HepG2 (cell line): Measurements from ENCODE around the gene SDHAF3.
"Not testable (repeated sequence)": the region's sequence is repeated elsewhere in the genome, so short reads cannot be mapped to it uniquely, and the experiment has no call there.

Experiments used
- CTCF ChIP-seq: sonication (generic); formaldehyde crosslinking; IDR thresholded peaks from 2 replicates; pipeline ENCODE4 v1.5.0; 2020; ENCODE audit warnings: mild to moderate bottlenecking, missing genetic modification reagents, moderate library complexity
- FOXK2 ChIP-seq: fragments of 450-650 bp; IDR thresholded peaks from 2 replicates; pipeline ENCODE4 v1.6.1; 2016
- HOXA7 ChIP-seq: sonication (generic); formaldehyde crosslinking; IDR thresholded peaks from 2 replicates; pipeline ENCODE4 v1.8.1; 2022; ENCODE audit warnings: mild to moderate bottlenecking, missing genetic modification reagents, moderate library complexity
- NFRKB ChIP-seq: fragments of 450-650 bp; IDR thresholded peaks from 2 replicates; pipeline ENCODE4 v1.6.1; 2017
- ONECUT2 ChIP-seq: sonication (generic); formaldehyde crosslinking; IDR thresholded peaks from 2 replicates; pipeline ENCODE4 v1.4.0; 2020; ENCODE audit warnings: missing genetic modification reagents
- PCBP1 ChIP-seq: fragments of 200-400 bp; formaldehyde crosslinking; IDR thresholded peaks from 2 replicates; pipeline ENCODE4 v1.6.1; 2017; ENCODE audit warnings: mild to moderate bottlenecking, low read depth, low read length, borderline replicate concordance
- POLR2A ChIP-seq, 2 experiments: IDR thresholded peaks; 2 replicates each; pipeline ENCODE4 v1.6.1; 2011; ENCODE audit warnings: low read depth in 2 of 2, low read length in 2 of 2, mild to moderate bottlenecking in 1 of 2, moderate library complexity in 1 of 2; ENCODE audit not compliant: insufficient read depth in 1 of 2
- RFX1 ChIP-seq: fragments of 450-650 bp; IDR thresholded peaks from 2 replicates; pipeline ENCODE4 v1.6.1; 2017
- TAF1 ChIP-seq: sonication (generic); formaldehyde crosslinking; IDR thresholded peaks from 2 replicates; pipeline ENCODE4 v1.4.0; 2020; ENCODE audit warnings: missing genetic modification reagents
- TFAP4 ChIP-seq: sonication (generic); IDR thresholded peaks from 2 replicates; pipeline ENCODE4 v1.6.1; 2016; ENCODE audit warnings: low read depth, borderline replicate concordance
- TFE3 ChIP-seq: IDR thresholded peaks from 2 replicates; pipeline ENCODE4 v1.6.1; 2016
- U2AF1 ChIP-seq: fragments of 200-400 bp; formaldehyde crosslinking; optimal IDR thresholded peaks from 2 replicates; pipeline ENCODE3; 2017; ENCODE audit warnings: mild to moderate bottlenecking, low read depth, low read length
- ZNF652 ChIP-seq: IDR thresholded peaks from 2 replicates; pipeline ENCODE4 v1.6.1; 2016; ENCODE audit warnings: low read depth, borderline replicate concordance

- not testable (repeated sequence) for TF ChIP-seq TFAP4; ZNF652 (CRISPR knock-in tag); TFE3 (CRISPR knock-in tag); NFRKB; RFX1; HOXA7 (CRISPR knock-in tag); ONECUT2; CTCF (CRISPR knock-in tag); FOXK2; U2AF1; POLR2A (IDR thresholded peaks at IDR 0.05; ENCODE audit: insufficient read depth in 1 of 2, low read depth in 2 of 2, low read length in 2 of 2); PCBP1; TAF1
Measured at GRCh38 chr7:97123115-97123514, 5.6 kb downstream of the SDHAF3 start.
